Pulmonary artery endothelial cell (primary cell): ENCODE results near the gene LRRC49. TPM values are rescaled to one million over a fixed set of nuclear protein-coding genes. Genes with fewer than 3 reads are reported as not detected.
"Not testable (repeated sequence)": the region's sequence is repeated elsewhere in the genome, so short reads cannot be mapped to it uniquely, and the experiment has no call there.

Source experiments
- DNase-seq: peaks from one replicate; pipeline ENCODE4 v3.0.0-alpha.2; 2011; ENCODE audit warnings: low read depth, low spot score
- total RNA-seq: library from RNA; depleted of rRNA; stranded (reverse); fragments of >200 nt; gene quantifications from 2 replicates; pipeline ENCODE4 v1.2.3, GENCODE V29; 2014

Gene LRRC49
- total RNA-seq, 1 donor from 2014 or later, result 6.1 TPM

- peak; percentile 39 for DNase-seq
Observed at GRCh38 chr15:70867911-70868467, 24.6 kb upstream of the LRRC49 start.

GRCh38 chr15:70869346-70869745, 23.3 kb upstream of the LRRC49 start:
- no peak for DNase-seq

- no peak for DNase-seq
Observed at GRCh38 chr15:70870051-70870450, 22.6 kb upstream of the LRRC49 start.

GRCh38 chr15:70871490-70871889, 21.1 kb upstream of the LRRC49 start:
- not testable (repeated sequence) for DNase-seq

GRCh38 chr15:70873232-70874054, 19.2 kb upstream of the LRRC49 start:
- DNase-seq, result no peak

GRCh38 chr15:70875001-70875782, 17.4 kb upstream of the LRRC49 start:
- DNase-seq, result no peak

GRCh38 chr15:70876011-70876410, 16.6 kb upstream of the LRRC49 start:
- no peak for DNase-seq

GRCh38 chr15:70876683-70877082, 15.9 kb upstream of the LRRC49 start:
- no peak for DNase-seq

GRCh38 chr15:70879401-70879800, 13.2 kb upstream of the LRRC49 start:
- peak; percentile 49 for DNase-seq

- no peak for DNase-seq
Observed at GRCh38 chr15:70880781-70881180, 11.8 kb upstream of the LRRC49 start.

GRCh38 chr15:70882361-70882760, 10.3 kb upstream of the LRRC49 start:
- no peak for DNase-seq

- DNase-seq, result peak; percentile 40
Observed at GRCh38 chr15:70892912-70893560, 410 bp downstream of the LRRC49 start.

- peak; percentile 51 for DNase-seq
Observed at GRCh38 chr15:70902107-70902506, 9.5 kb downstream of the LRRC49 start.

GRCh38 chr15:70906842-70907241, 14.2 kb downstream of the LRRC49 start:
- no peak for DNase-seq

- DNase-seq, result no peak
Observed at GRCh38 chr15:70907784-70908471, 15.3 kb downstream of the LRRC49 start.

GRCh38 chr15:70910958-70911357, 18.3 kb downstream of the LRRC49 start:
- DNase-seq, result no peak

GRCh38 chr15:70912187-70912586, 19.6 kb downstream of the LRRC49 start:
- no peak for DNase-seq

- no peak for DNase-seq
Observed at GRCh38 chr15:70916531-70916930, 23.9 kb downstream of the LRRC49 start.

GRCh38 chr15:70917955-70918354, 25.3 kb downstream of the LRRC49 start:
- no peak for DNase-seq

- DNase-seq, result no peak
Observed at GRCh38 chr15:70920981-70921696, 28.5 kb downstream of the LRRC49 start.

GRCh38 chr15:70922119-70922518, 29.5 kb downstream of the LRRC49 start:
- DNase-seq, result no peak
